Activated CD4-positive, CD25-positive, alpha-beta regulatory T cell treated with anti-CD3 and anti-CD28 coated beads, Interleukin-2, amount 50 U/mL, for 16 hours (primary cell): ENCODE measurements around the gene SAXO2.
A peak's percentile ranks its signal among the peaks of the same experiment; 100 is the strongest.
"Not testable (repeated sequence)": the region's sequence is repeated elsewhere in the genome, so short reads cannot be mapped to it uniquely, and the experiment has no call there.

Source experiments
- DNase-seq: peaks from one replicate; pipeline ENCODE4 v3.0.0-alpha.2; 2020; ENCODE audit warnings: low read depth, low spot score

SAXO2 gene

GRCh38 chr15:82262422-82263026 is at the start of gene SAXO2, which contains the start of gene EFL1:
Gene SAXO2 (plus strand): TSS chr15:82262818. CDS start chr15:82262880, 62 bp downstream.
Gene EFL1 (minus strand): TSS chr15:82262734. CDS start chr15:82261778, 956 bp downstream.
- DNase-seq: peak; percentile 85

GRCh38 chr15:82216092-82216491 is 46.5 kb upstream of the SAXO2 start:
- not testable (repeated sequence) for DNase-seq

- not testable (repeated sequence) for DNase-seq
Observed at GRCh38 chr15:82221535-82221934, 41.1 kb upstream of the SAXO2 start.

GRCh38 chr15:82228750-82229149 is 33.9 kb upstream of the SAXO2 start:
- no peak for DNase-seq

- no peak for DNase-seq
Observed at GRCh38 chr15:82231233-82231632, 31.4 kb upstream of the SAXO2 start.

GRCh38 chr15:82231842-82232241 is 30.8 kb upstream of the SAXO2 start:
- DNase-seq: no peak

- DNase-seq: not testable (repeated sequence)
Observed at GRCh38 chr15:82237944-82238534, 24.6 kb upstream of the SAXO2 start.

GRCh38 chr15:82239685-82240391 is 22.8 kb upstream of the SAXO2 start:
- no peak for DNase-seq

GRCh38 chr15:82241836-82242499 is 20.6 kb upstream of the SAXO2 start:
- DNase-seq: not testable (repeated sequence)

GRCh38 chr15:82243644-82244043 is 19.0 kb upstream of the SAXO2 start:
- DNase-seq: not testable (repeated sequence)

GRCh38 chr15:82245956-82246355 is 16.7 kb upstream of the SAXO2 start:
- DNase-seq: not testable (repeated sequence)

GRCh38 chr15:82248261-82248660 is 14.4 kb upstream of the SAXO2 start:
- not testable (repeated sequence) for DNase-seq

- not testable (repeated sequence) for DNase-seq
Observed at GRCh38 chr15:82261566-82262421, 824 bp upstream of the SAXO2 start.

GRCh38 chr15:82263350-82263749 is 732 bp downstream of the SAXO2 start:
- no peak for DNase-seq

GRCh38 chr15:82267137-82267536 is 4.5 kb downstream of the SAXO2 start:
- not testable (repeated sequence) for DNase-seq

GRCh38 chr15:82268454-82268853 is 5.8 kb downstream of the SAXO2 start:
- not testable (repeated sequence) for DNase-seq

GRCh38 chr15:82272154-82272553 is 9.5 kb downstream of the SAXO2 start:
- no peak for DNase-seq

- no peak for DNase-seq
Observed at GRCh38 chr15:82275410-82275809, 12.8 kb downstream of the SAXO2 start.

- not testable (repeated sequence) for DNase-seq
Observed at GRCh38 chr15:82281276-82281675, 18.7 kb downstream of the SAXO2 start.

- DNase-seq: not testable (repeated sequence)
Observed at GRCh38 chr15:82282386-82282785, 19.8 kb downstream of the SAXO2 start.

- DNase-seq: not testable (repeated sequence)
Observed at GRCh38 chr15:82284381-82284780, 21.8 kb downstream of the SAXO2 start.
